ENCODE results near the gene ZMYND8. TPM values are rescaled to one million over a fixed set of nuclear protein-coding genes. Genes with fewer than 3 reads are reported as not detected.

ZMYND8 gene
- total and polyA plus RNA-seq, 11 donors: 11.3 to 46.4 (median 28.7) TPM

DNA sequence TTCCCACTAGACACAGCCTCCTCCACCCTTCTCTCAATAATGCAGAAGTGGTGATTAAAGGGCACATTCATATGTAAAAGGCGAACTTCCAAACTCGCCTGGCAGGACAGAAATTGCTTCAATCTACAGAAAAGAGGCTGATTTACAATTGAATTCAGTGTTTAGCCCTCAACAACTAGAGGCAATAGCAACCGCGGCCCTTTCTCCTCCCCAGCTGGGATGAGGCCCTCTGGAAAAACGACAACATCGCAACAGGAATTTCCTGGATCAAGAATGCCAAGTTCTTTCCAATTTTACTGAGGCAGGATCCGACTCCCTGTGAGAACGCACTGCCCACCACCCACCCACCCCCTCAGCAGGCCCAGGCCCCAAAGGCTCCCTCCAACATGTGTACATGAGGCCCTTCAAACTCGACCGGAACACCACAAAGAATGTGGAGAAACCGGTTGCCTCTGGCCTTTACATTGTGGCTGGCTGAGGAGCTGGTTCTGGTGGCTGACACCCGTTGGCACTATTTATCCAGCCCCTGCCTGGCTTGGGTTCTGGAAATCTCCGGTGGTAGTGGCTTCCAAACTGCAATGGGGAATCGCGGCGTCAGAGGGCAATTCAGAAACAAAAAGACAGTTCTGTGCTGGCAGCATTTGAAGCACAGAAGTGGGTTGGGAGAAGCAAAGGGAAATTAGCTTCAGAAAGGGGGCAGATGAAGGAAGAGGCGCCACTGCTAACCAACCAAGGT, 36.8 kb downstream of the ZMYND8 start:
- intact Hi-C loops (cut with DNase I): loop anchor here in 7 of 10 donors (1.0 to 5.0 kb wide), 7 partner anchors 33 to 47 kb away; no protein-coding TSS in a partner anchor
- peak in 3 of 5 donors; percentile 35 to 60 (median 57) for DNase-seq
- H3K4me1 ChIP-seq: peaks cover 13 to 97% (median 68%) of the 10 kb centered on the region in 12 donors
- peak overlapping the region in 7 of 12 donors; percentile 1 to 43 (median 21) for H3K4me3 ChIP-seq
- TF ChIP-seq, protein P1, sequence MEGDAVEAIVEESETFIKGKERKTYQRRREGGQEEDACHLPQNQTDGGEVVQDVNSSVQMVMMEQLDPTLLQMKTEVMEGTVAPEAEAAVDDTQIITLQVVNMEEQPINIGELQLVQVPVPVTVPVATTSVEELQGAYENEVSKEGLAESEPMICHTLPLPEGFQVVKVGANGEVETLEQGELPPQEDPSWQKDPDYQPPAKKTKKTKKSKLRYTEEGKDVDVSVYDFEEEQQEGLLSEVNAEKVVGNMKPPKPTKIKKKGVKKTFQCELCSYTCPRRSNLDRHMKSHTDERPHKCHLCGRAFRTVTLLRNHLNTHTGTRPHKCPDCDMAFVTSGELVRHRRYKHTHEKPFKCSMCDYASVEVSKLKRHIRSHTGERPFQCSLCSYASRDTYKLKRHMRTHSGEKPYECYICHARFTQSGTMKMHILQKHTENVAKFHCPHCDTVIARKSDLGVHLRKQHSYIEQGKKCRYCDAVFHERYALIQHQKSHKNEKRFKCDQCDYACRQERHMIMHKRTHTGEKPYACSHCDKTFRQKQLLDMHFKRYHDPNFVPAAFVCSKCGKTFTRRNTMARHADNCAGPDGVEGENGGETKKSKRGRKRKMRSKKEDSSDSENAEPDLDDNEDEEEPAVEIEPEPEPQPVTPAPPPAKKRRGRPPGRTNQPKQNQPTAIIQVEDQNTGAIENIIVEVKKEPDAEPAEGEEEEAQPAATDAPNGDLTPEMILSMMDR (IDR thresholded peaks at IDR 0.05): no peak
- no peak for TF ChIP-seq POLR2A (IDR thresholded peaks at IDR 0.05)
- 27 to 38% (median 31%) methylated on average over 16 to 17 of the region's 17 CpGs for WGBS, 4 donors
- no peaks in the 10 kb centered on the region for H3K27me3 ChIP-seq
- H3K9me3 ChIP-seq: no peaks in the 10 kb centered on the region
- H3K36me3 ChIP-seq: no peaks in the 10 kb centered on the region
- peak in 2 of 4 donors; percentile 1 to 7 for ATAC-seq
- peak overlapping the region; percentile 95 to 100 (median 98) for H3K27ac ChIP-seq

DNA sequence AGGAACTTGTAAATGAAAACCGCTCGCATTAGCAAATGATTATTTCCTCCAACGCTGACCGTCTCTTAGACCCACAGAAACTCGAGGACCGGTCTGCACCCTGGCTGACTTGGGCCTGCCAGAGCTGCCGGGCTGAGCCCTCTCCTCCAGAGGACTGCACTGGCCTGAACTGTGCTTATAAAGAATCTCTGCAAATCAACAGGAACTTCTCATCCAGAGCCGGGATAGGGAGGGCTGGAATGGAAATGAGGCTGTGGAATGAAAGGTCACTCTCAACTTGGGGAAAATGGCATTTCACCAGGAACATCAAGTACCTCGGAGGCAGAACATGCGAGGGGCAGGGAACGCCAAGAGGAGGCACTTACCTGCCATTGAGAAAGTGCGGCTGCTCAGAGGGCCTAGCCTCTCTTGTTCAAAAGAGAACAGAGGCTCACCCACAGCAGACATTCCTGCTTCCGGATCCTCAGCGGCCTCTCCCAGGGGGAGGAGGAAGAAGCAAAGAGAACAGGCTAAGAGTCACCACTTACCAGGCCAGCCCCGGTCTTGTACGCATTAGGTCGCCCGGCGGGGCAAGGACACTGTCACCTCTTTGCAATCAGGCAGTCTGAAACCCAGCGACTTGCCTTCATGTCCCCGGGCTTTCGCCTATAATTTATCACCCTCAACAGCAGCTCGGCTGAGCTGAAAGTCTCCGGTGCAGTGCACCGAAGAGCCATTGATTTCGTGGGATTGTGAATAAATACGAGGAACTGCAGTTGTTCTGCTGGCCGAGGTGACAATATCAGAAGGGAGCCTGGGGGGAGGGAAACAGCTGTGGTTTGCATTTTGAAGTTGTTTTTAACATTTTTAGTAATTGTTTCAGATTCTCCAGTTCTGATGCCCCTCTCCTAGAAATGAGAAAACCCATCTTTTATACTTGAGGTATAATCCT, 37.6 kb downstream of the ZMYND8 start:
- intact Hi-C loops (cut with DNase I): loop anchor here in 7 of 10 donors (1.0 to 5.0 kb wide), 9 partner anchors 34 to 47 kb away; no protein-coding TSS in a partner anchor
- WGBS, 4 donors: 3 to 12% (median 5%) methylated on average over 22 to 28 of the region's 28 CpGs
- DNase-seq (peak; percentile 74 to 92 (median 82)), ATAC-seq (peak; percentile 66 to 81 (median 70))
- Histone ChIP-seq H3K27me3 (no peaks in the 10 kb centered on the region), H3K4me3 (peak overlapping the region in 11 of 12 donors; percentile 3 to 43 (median 17)), H3K27ac (peak overlapping the region; percentile 95 to 100 (median 98)), H3K4me1 (peaks cover 13 to 97% (median 70%) of the 10 kb centered on the region in 12 donors), H3K9me3 (no peaks in the 10 kb centered on the region), H3K36me3 (no peaks in the 10 kb centered on the region)
- peak in 1 of 2 donors; percentile 79 for TF ChIP-seq POLR2A (IDR thresholded peaks at IDR 0.05)
- TF ChIP-seq, protein P1 (IDR thresholded peaks at IDR 0.05): no peak

DNA sequence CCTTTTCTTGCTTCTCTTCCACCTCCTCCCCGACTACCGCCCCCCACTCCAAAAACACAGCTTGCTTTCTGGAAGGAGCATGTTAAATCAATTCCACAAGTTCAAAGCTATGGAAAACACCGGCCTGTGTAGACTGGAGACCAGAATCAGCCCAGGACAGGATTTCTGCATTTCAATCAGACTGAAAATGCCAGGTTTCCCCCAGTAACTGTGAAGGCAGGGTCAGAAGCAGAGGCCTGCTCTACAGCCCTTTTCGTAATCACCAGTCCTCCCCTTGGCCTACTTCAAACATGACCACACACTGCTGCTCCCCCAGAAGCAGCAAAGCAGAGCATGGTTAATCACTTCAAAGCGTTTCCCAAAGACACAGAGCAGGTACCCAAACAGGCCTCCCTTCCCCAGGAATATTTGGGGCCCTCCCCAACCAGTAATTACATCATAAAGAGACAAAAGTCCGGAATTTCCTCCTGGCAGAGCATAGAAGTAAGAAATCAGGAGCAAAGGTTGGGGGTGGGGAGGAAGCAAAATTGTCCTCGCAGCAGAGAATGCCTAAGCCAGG, 38.4 kb downstream of the ZMYND8 start:
- Histone ChIP-seq H3K9me3 (no peaks in the 10 kb centered on the region), H3K4me1 (peaks cover 13 to 89% (median 69%) of the 10 kb centered on the region in 12 donors), H3K36me3 (no peaks in the 10 kb centered on the region), H3K27me3 (no peaks in the 10 kb centered on the region), H3K4me3 (peak overlapping the region in 10 of 12 donors; percentile 3 to 43 (median 17)), H3K27ac (peak overlapping the region; percentile 95 to 100 (median 98))
- intact Hi-C loops (cut with DNase I): loop anchor here in 6 of 10 donors (1.0 to 5.0 kb wide), 8 partner anchors 35 to 46 kb away; no protein-coding TSS in a partner anchor
- peak in 1 of 5 donors; percentile 32 for DNase-seq
- TF ChIP-seq POLR2A (IDR thresholded peaks at IDR 0.05): no peak
- TF ChIP-seq, protein P1 (IDR thresholded peaks at IDR 0.05): no peak
- ATAC-seq: peak; percentile 6 to 50 (median 22)
- 29 to 39% (median 32%) methylated on average over 7 of the region's 7 CpGs for WGBS, 4 donors

Measured in heart left ventricle (tissue), 16 donors.